Measurements from ENCODE around the gene SLC25A43. TPM values are rescaled to one million over a fixed set of nuclear protein-coding genes. Genes with fewer than 3 reads are reported as not detected.

The SLC25A43 gene
- total and polyA plus RNA-seq, 2 of the 8 experiments (the other 6 are each of a cell fraction or from before 2014, with no cell fraction given): 3.1 to 5.8 TPM

DNA sequence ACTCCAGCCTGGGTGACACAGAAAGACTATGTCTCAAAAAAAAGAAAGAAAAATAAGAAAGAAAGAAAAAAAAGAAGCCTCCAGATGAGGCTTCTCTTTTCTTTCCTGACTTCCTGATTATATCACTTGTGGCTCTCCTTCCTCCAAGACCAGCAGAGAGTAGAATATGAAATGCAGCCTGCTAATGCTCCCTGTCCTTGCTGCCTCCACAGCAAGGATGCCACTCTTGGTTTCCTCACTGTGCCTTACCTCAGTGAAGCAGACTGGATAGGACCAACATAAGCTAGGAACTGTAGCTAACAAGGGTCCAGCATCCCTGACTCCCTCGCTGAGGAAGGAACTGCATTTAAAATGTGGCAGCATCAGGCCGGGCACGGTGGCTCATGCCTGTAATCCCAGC lies 11.7 kb downstream of the SLC25A43 start:
- Histone ChIP-seq H3K79me1 (ENCODE audit: low read depth, low read length) (no peaks in the 10 kb centered on the region), H3K27ac (ENCODE audit: low read depth, low read length) (no peak overlapping the region), H2BK5ac (ENCODE audit: low read depth, low read length) (no peak overlapping the region), H3K9me3 (ENCODE audit: insufficient read depth in 2 of 2, low read depth in 1 of 2, low read length in 1 of 2) (no peaks in the 10 kb centered on the region), H3K9ac (replicated peaks in 1 of 4; ENCODE audit: extremely low read depth in 1 of 4, low read depth in 3 of 4, low read length in 3 of 4) (no peak overlapping the region), H2BK15ac (ENCODE audit: low read length) (no peak overlapping the region), H4K8ac (ENCODE audit: extremely low read depth, insufficient read depth, low read length) (no peak overlapping the region), H2AFZ (ENCODE audit: low read length) (no peak overlapping the region), H3K4ac (replicated peaks; ENCODE audit: insufficient read length, low read depth, low read length) (no peak overlapping the region), H3K14ac (ENCODE audit: insufficient read length) (no peak overlapping the region), H3K27me3 (replicated peaks in 1 of 4; ENCODE audit: control insufficient read depth in 3 of 4, extremely low read depth in 1 of 4, insufficient read depth in 3 of 4, low read length in 3 of 4) (no peaks in the 10 kb centered on the region), H3K4me2 (ENCODE audit: insufficient read depth in 1 of 2, low read depth in 2 of 2, low read length in 2 of 2) (no peak overlapping the region), H2BK120ac (replicated peaks; ENCODE audit: low read depth, low read length) (no peak overlapping the region), H3K56ac (replicated peaks; ENCODE audit: insufficient read length, low read depth, low read length) (no peak overlapping the region), H2BK12ac (ENCODE audit: low read depth, low read length) (no peak overlapping the region), H4K91ac (replicated peaks; ENCODE audit: insufficient read length, low read length) (no peak overlapping the region), H3K4me1 (replicated peaks in 1 of 4; ENCODE audit: control insufficient read depth in 3 of 4, insufficient read depth in 4 of 4, low read length in 3 of 4) (no peaks in the 10 kb centered on the region), H3K4me3 (ENCODE audit: extremely low read depth in 1 of 4, insufficient read depth in 2 of 4, low read depth in 3 of 4, low read length in 4 of 4) (no peak overlapping the region), H3K36me3 (ENCODE audit: control insufficient read depth in 2 of 4, insufficient read depth in 4 of 4, low read length in 3 of 4) (peaks cover 0 to 2% (median 0%) of the 10 kb centered on the region in 4 experiments; a peak in 3 of 8 replicates), H2BK20ac (ENCODE audit: low read length) (no peak overlapping the region), H3K23ac (ENCODE audit: insufficient read length) (no peak overlapping the region), H3K79me2 (ENCODE audit: control insufficient read depth in 1 of 2, insufficient read depth in 2 of 2, low read length in 2 of 2) (no peaks in the 10 kb centered on the region), H4K20me1 (replicated peaks in 1 of 2; ENCODE audit: control insufficient read depth in 1 of 2, insufficient read depth in 2 of 2, low read length in 2 of 2) (no peaks in the 10 kb centered on the region), H3K18ac (ENCODE audit: extremely low read depth, low read length) (no peak overlapping the region), H4K5ac (ENCODE audit: insufficient read length, low read depth, low read length) (no peak overlapping the region), H2AK5ac (ENCODE audit: low read depth, low read length) (no peak overlapping the region), H3K23me2 (ENCODE audit: low read depth, low read length) (no peaks in the 10 kb centered on the region)
- no CpG with 5 or more reads among the region's 3 CpGs for WGBS, 2 experiments (ENCODE audit: extremely low coverage in 1 of 2, insufficient coverage in 1 of 2, insufficient read length in 1 of 2, insufficient replicate concordance in 2 of 2, low coverage in 1 of 2, low lambda C conversion rate in 2 of 2, missing lambda C conversion rate in 1 of 2)
- FAIRE-seq (no peak), DNase-seq (ENCODE audit: low read depth in 1 of 2, low spot score in 2 of 2) (no peak)
- ChIA-PET CTCF (ENCODE audit: partially characterized antibody) (interaction anchor here (0.9 kb wide), 1 partner anchor 122 kb away, joined by 3 read pairs; no protein-coding TSS in a partner anchor), POLR2A (ENCODE audit: partially characterized antibody) (no interaction called here)
- no peak for TF ChIP-seq RFX5 (IDR thresholded peaks at IDR 0.05; ENCODE audit: borderline replicate concordance, low read depth, low read length)
- no peak for TF ChIP-seq JUND (IDR thresholded peaks at IDR 0.05; ENCODE audit: low read length)
